HEK293T (cell line): ENCODE results near the gene GFI1B.
"Not testable (repeated sequence)": the region's sequence is repeated elsewhere in the genome, so short reads cannot be mapped to it uniquely, and the experiment has no call there.

ENCODE experiments used
- CTCF ChIA-PET: fragments of 350-600 bp; formaldehyde crosslinking; extraction: SDS; loops from one replicate; lab custom pipeline; 2021; ENCODE audit warnings: antibody characterized with exemption, inconsistent platforms; lab: Yijun Ruan, JAX
- POLR2A ChIA-PET: fragments of 350-600 bp; formaldehyde crosslinking; extraction: SDS; loops from one replicate; lab custom pipeline; 2020; ENCODE audit warnings: antibody characterized with exemption, inconsistent platforms; lab: Yijun Ruan, JAX
- DNase-seq: peaks from one replicate; pipeline ENCODE4 v3.0.0; 2012; ENCODE audit warnings: mixed read lengths; ENCODE audit errors: extremely low spot score
- ARNT ChIP-seq: fragments of 450-650 bp; IDR thresholded peaks from 2 replicates; pipeline ENCODE4 v1.6.1; 2017; ENCODE audit warnings: mild to moderate bottlenecking
- BHLHE40 ChIP-seq: fragments of 450-650 bp; IDR thresholded peaks from 2 replicates; pipeline ENCODE4 v1.6.1; 2016; ENCODE audit warnings: mild to moderate bottlenecking, moderate library complexity, borderline replicate concordance
- CTBP1 ChIP-seq: fragments of 450-650 bp; IDR thresholded peaks from 2 replicates; pipeline ENCODE4 v1.6.1; 2016; ENCODE audit warnings: borderline replicate concordance
- ELF4 ChIP-seq: fragments of 450-650 bp; IDR thresholded peaks from 2 replicates; pipeline ENCODE4 v1.6.1; 2017; ENCODE audit warnings: antibody characterized with exemption
- FOXA1 ChIP-seq: fragments of 450-650 bp; IDR thresholded peaks from 2 replicates; pipeline ENCODE4 v1.6.1; 2016; ENCODE audit warnings: mild to moderate bottlenecking
- FOXK2 ChIP-seq: fragments of 450-650 bp; IDR thresholded peaks from 2 replicates; pipeline ENCODE4 v1.6.1; 2016; ENCODE audit warnings: mild to moderate bottlenecking
- FOXM1 ChIP-seq: fragments of 450-650 bp; IDR thresholded peaks from 2 replicates; pipeline ENCODE4 v1.6.1; 2017; ENCODE audit warnings: mild to moderate bottlenecking, borderline replicate concordance
- HDGF ChIP-seq: fragments of 450-650 bp; IDR thresholded peaks from 2 replicates; pipeline ENCODE4 v1.6.1; 2017; ENCODE audit warnings: antibody characterized with exemption, borderline replicate concordance
- L3MBTL2 ChIP-seq: fragments of 450-650 bp; conservative IDR thresholded peaks from 2 replicates; pipeline ENCODE4 v1.6.1; 2016; ENCODE audit warnings: mild to moderate bottlenecking
- LEF1 ChIP-seq: fragments of 450-650 bp; IDR thresholded peaks from 2 replicates; pipeline ENCODE4 v1.6.1; 2017; ENCODE audit warnings: mild to moderate bottlenecking, borderline replicate concordance
- NFRKB ChIP-seq: fragments of 450-650 bp; IDR thresholded peaks from 2 replicates; pipeline ENCODE4 v1.6.1; 2016; ENCODE audit warnings: mild to moderate bottlenecking, moderate library complexity
- SP1 ChIP-seq: fragments of 450-650 bp; IDR thresholded peaks from 2 replicates; pipeline ENCODE4 v1.6.1; 2017
- SUZ12 ChIP-seq: fragments of 450-650 bp; IDR thresholded peaks from 2 replicates; pipeline ENCODE4 v1.6.1; 2016; ENCODE audit warnings: mild to moderate bottlenecking
- TARDBP ChIP-seq: fragments of 450-650 bp; IDR thresholded peaks from 2 replicates; pipeline ENCODE4 v1.6.1; 2016
- ZNF384 ChIP-seq: fragments of 450-650 bp; IDR thresholded peaks from 2 replicates; pipeline ENCODE4 v1.6.1; 2016
- TF ChIP-seq, protein P1 (sequence below): fragments of 450-650 bp; IDR thresholded peaks from 2 replicates; pipeline ENCODE4 v1.6.1; 2016

Gene GFI1B

DNA sequence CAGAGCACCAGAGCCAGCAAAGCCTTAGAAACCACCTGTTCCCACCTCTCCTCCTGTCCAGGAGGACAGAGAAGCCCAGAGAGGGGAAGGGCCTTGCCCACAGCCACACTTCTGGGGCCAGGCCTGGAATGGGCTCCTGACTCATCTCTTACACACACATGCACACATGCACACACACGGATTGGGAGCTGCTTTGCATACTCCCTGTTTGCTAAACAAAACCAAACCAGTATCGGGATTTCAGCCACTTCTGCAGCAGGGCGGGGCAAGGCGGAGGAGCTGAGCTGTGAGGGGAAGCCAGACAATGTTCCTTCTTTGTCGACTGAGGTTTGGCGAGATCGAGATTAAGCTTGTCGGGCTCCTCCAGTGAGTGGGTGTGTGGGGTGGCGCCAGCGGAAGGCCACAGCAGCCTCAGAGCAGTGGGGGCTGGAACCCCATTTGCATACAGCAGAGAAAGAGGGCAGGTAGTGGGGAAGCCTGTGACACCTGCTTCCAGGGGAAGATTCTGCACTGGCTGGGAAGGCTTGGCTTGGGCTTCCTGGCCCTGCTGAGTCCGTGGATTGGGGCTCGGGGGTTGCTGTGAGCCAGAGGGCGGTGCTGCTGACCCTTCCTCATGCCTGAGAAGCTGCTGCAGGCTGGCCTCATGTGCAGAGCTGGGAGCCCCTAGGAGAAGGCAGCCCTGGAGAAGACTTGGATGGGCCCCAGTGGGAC lies 16.1 kb downstream of the GFI1B start:
- TF ChIP-seq HDGF (no peak), TARDBP (no peak), ZNF384 (no peak)
- no peak for DNase-seq
- ChIA-PET POLR2A (no interaction called here), CTCF (no interaction called here)

DNA sequence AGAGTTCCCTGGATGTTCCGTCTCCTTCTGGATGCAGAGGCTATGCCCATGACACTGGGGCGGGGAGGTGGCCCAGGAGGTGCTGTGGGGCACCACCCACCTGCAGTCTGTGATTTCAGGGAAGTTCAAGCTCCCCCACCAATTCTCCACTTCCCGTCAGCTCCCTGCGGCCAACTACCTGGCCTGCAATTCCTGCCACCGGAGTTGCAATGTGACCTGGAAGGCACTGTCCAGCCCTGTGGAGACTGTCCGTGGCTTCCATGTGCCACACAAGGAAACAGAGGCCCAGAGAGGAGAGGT lies 16.6 kb downstream of the GFI1B start:
- ChIA-PET POLR2A (no interaction called here), CTCF (no interaction called here)
- no peak for DNase-seq
- no peak for TF ChIP-seq FOXA1
- no peak for TF ChIP-seq CTBP1
- TF ChIP-seq SUZ12, result no peak

DNA sequence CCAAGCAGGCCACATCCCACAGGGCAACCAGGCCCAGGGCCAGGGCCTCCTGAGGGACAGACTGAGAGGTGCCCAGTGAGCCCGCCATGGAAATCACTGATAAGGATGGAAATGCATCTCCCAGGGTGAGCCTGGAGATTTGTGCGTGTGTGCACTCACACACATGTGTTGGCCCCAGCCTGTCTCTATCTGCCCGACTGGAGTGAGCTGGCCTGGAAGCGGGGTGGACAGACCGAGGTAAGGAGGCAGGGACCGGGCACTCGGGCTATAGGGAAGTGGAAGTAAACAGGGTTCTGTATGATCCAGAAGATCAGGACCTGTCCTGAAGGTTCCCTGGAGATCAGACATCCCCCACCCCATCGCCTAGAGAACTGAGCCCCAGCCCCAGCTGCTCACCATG lies 17.4 kb downstream of the GFI1B start:
- no peak for DNase-seq
- TF ChIP-seq BHLHE40 (no peak), ELF4 (no peak), FOXM1 (no peak)
- ChIA-PET CTCF (no interaction called here), POLR2A (no interaction called here)

DNA sequence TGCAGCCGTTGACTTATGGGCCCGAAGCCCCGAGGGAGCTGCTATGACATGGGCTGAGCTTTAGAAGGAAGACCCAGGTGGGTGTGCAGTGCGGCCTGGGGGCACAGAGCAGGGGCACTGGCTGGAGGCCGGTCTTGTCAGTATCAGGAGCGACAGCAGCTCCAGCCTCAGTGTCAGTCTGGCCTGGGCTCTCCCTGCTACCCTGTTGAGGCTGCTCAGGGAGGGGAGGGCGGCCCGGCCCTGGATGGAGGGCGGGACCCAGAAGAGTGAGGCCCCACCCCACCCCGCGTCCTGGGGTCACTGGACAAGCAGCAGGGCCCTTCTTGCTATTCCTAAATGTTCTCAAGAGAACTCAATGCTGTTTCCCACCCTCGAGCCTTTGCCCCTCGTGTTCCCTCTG lies 18.0 kb downstream of the GFI1B start:
- no peak for DNase-seq
- TF ChIP-seq CTBP1 (no peak), LEF1 (no peak), FOXM1 (no peak), FOXK2 (no peak), BHLHE40 (no peak), SUZ12 (no peak), ELF4 (no peak), NFRKB (no peak), SP1 (no peak), ZNF384 (no peak), TARDBP (no peak)
- ChIA-PET CTCF (no interaction called here), POLR2A (no interaction called here)

DNA sequence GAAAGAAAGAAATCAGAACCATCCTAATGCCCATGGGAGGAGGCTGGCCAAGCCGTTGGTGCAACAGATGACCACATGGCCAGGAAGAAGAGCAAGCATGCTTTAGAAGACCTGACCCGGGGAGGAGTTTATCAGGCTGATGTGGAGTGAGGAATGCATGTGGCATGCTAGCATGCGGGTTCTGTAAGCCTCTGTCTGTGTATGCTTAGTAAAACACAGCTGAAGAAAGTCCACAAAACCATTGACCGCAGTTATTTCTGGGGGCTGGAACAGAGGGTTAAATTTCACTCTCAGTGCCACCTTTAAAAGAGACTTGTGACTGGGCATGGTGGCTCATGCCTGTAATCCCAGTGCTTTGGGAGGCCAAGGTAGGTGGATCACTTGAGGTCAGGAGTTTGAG lies 19.1 kb downstream of the GFI1B start:
- DNase-seq, result no peak
- POLR2A ChIA-PET, result no interaction called here
- TF ChIP-seq ELF4 (no peak), CTBP1 (no peak), LEF1 (no peak), BHLHE40 (no peak), TARDBP (no peak), FOXA1 (no peak), ZNF384 (no peak), NFRKB (no peak), HDGF (no peak), L3MBTL2 (no peak), ARNT (no peak), FOXK2 (no peak), SP1 (no peak), FOXM1 (no peak), SUZ12 (no peak)
- TF ChIP-seq, protein P1, sequence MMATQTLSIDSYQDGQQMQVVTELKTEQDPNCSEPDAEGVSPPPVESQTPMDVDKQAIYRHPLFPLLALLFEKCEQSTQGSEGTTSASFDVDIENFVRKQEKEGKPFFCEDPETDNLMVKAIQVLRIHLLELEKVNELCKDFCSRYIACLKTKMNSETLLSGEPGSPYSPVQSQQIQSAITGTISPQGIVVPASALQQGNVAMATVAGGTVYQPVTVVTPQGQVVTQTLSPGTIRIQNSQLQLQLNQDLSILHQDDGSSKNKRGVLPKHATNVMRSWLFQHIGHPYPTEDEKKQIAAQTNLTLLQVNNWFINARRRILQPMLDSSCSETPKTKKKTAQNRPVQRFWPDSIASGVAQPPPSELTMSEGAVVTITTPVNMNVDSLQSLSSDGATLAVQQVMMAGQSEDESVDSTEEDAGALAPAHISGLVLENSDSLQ, result no peak
- CTCF ChIA-PET, result interaction anchor here (0.8 kb wide), 1 partner anchor 26 kb away, joined by 3 read pairs; no protein-coding TSS in a partner anchor

DNA sequence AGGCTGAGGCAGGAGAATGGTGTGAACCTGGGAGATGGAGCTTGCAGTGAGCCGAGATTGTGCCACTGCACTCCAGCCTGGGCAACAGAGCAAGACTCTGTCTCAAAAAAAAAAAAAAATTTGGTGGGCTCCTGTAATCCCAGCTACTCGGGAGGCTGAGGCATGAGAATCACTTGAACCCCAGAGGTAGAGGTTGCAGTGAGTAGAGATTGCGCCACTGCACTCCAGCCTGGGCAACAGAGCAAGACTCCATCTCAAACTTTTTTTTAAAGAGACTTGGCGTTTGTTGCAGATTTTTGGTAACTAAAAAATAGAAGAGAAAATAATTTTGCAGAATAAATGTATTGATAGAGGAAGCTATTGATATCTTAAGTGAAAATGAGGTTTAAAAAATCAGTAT lies 19.7 kb downstream of the GFI1B start:
- CTCF ChIA-PET, result interaction anchor here (0.8 kb wide), 1 partner anchor 26 kb away, joined by 3 read pairs; no protein-coding TSS in a partner anchor
- POLR2A ChIA-PET, result not testable (repeated sequence)

DNA sequence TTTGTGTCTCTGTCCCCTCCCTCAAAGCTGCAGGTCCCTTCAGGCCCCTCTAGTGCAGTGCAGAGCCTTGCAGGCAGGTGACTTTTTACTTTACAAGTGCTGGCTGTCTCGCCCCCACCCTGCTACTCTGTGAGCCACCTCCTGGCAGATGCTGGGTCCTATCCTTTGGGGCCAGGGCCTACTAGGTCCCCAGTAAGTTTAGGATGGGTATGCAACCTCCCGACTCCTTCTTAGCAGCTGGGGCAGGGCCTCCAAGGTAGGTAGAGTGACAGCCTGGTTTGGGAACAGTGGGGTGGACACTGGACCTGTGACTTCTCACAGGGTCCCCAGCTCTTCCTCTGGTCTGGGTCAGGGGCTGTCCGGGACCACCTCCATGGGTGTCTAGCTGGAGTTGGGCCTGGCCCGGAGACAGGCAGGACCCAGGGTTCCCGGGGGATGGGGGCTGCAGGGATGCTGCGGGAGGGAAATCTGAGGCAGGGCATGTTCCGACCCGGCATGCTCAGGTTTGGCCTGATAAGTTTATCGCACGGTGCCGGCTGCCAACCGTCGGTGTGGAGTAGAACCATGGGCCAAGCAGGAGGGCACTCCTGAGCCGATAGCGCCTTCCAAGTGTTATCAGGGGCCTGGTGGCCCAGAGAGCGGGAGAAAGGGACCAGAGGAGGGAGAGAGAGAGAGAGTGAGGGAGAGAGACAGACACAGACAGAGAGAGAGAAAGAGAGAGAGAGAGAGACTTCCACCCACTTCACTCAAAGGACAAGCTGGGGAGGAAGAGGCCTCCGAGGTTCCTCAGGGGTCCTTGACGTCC lies 20.5 kb downstream of the GFI1B start:
- TF ChIP-seq SUZ12 (no peak), CTBP1 (no peak), L3MBTL2 (no peak), HDGF (no peak), ELF4 (no peak), ARNT (no peak), TARDBP (no peak), FOXA1 (no peak), ZNF384 (no peak), FOXK2 (no peak), LEF1 (no peak), BHLHE40 (no peak), SP1 (no peak)
- DNase-seq, result no peak
- POLR2A ChIA-PET, result no interaction called here
- CTCF ChIA-PET, result no interaction called here

More for the DNA sequence above, 19.7 kb downstream of the GFI1B start:
- not testable (repeated sequence) for DNase-seq
